GM12874 (cell line): ENCODE measurements around the gene NPAS3.

Experiments
- TF ChIP-seq, protein P1 (sequence below): IDR thresholded peaks from 2 replicates; pipeline ENCODE4 v1.5.1; 2011; ENCODE audit warnings: low read depth, mild to moderate bottlenecking, control low read depth, low read length, moderate library complexity; ENCODE audit not compliant: insufficient read depth

The NPAS3 gene

DNA sequence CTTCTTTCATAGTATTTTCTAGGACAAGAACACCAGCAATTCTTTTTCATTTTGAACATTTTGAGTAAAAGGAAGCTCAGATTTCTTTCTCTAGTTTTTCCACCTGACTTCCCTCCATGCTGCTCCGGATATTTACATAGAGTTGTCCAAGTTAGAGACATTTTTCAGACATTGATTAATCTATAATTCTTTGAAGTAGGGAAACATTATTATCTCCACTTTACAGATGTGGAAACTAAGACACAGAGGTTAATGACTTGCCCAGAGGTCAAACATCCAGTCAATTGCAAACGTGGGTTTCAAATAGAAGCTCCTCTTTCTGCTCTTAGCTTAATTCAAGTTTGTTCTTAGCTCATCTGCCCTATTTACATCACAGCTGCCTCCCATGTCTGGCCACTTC, 873.9 kb downstream of the NPAS3 start:
- TF ChIP-seq, protein P1, sequence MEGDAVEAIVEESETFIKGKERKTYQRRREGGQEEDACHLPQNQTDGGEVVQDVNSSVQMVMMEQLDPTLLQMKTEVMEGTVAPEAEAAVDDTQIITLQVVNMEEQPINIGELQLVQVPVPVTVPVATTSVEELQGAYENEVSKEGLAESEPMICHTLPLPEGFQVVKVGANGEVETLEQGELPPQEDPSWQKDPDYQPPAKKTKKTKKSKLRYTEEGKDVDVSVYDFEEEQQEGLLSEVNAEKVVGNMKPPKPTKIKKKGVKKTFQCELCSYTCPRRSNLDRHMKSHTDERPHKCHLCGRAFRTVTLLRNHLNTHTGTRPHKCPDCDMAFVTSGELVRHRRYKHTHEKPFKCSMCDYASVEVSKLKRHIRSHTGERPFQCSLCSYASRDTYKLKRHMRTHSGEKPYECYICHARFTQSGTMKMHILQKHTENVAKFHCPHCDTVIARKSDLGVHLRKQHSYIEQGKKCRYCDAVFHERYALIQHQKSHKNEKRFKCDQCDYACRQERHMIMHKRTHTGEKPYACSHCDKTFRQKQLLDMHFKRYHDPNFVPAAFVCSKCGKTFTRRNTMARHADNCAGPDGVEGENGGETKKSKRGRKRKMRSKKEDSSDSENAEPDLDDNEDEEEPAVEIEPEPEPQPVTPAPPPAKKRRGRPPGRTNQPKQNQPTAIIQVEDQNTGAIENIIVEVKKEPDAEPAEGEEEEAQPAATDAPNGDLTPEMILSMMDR: no peak

DNA sequence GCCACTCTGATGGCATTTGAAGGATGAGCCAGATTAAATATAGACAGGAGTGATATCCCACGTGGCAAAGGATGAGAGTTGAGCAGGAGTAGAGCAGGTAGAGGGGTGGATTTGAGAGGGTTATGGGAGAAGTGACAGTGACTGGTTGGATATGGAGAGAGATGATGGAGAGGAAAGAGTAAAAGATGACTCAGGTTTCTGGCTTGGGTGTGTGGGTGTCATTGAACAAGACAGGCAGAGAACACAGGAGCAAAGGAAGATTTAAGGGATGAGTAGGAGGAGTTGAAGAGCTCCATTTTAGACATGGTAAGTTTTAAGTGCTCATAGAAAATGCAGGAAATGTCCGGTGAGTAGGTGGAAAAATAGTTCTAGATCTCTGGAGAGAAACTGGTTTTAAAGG, 875.3 kb downstream of the NPAS3 start:
- TF ChIP-seq, protein P1: no peak

DNA sequence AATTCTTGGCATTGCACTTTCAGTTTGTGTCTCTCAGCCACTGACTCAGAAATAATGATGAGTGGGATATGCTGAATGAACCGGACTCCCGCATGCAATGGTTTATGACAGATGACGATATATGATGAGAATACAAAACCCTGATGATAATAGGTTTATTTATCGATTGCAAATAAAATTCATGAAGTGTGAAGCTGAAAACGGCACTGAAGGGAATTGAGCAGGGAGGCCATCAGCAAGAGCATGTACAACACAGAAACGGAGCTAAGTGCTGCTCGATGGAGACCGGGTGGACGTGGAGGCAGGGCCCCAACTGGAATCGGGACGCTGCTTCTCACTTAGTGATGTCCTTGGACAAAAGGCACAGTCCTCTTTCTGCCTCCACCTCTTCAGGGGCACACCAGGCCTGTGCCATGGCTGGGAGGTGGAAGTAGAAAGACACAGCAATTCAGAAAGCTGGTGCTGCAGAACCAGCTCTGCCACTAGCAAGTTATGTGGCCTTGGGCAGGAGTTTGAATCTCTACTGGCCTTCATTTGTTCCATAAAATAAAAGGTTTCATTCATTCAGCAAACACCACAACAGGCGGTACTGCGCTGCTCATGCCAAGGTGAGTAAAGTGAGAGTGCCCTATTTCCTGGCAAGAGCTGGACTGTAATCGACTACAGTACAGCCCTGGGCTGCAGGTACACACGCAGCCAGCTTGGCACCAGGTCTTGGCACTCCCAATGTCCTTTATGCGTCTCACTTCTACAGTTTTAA, 895.2 kb downstream of the NPAS3 start:
- TF ChIP-seq, protein P1: no peak

DNA sequence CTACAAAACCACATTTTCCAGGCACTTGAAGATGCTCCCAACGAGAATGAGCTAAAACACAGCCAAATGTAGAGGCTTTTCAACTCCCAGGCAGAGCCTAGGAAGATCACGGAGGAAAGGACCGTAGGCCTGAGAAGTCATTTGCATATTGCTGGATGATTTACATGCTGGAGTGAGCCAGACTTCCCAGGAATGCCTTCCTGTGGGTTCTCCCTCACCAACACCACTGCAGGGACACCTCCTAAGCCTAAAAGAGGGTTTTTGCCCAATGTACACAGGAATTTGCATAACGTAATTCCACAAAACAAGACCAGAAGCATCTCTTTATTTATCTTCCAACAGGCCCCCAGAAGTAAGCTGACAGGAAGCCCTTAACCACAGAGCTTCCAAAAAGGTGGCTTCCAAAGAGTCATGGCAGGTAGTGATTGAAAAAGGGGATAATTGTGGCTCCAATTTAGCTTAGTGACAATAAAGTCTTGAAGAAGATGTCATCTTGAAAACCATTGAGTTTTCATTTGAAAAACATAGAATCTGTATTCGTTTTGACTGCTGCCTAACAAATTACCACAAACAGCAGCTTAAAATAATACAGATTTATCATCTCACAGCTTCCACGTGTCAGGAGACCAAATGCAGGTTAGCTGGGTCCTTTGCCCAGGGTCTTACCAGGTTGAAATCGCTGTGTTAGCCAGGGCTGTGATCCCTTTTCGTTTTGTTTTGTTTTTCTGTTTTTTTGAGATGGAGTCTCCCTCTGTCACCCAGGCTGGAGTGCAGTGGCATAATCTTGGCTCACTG, 896.0 kb downstream of the NPAS3 start:
- TF ChIP-seq, protein P1: no peak

DNA sequence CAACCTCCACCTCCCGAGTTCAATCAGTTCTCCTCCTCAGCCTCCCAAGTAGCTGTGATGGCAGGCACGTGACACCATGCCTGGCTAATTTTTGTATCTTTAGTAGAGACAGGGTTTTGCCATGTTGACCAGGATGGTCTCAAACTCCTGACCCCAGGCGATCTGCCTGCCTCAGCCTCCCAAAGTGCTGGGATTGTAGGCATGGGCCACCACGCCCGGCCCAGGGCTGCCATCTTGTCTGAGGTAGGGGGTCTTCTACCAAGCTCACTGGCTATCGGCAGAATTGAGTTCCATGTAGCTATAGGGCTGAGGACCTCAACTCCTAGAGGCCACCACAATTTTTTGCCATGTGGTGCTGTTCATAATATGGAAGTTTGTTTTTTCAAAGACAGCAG, 896.6 kb downstream of the NPAS3 start:
- TF ChIP-seq, protein P1: no peak

DNA sequence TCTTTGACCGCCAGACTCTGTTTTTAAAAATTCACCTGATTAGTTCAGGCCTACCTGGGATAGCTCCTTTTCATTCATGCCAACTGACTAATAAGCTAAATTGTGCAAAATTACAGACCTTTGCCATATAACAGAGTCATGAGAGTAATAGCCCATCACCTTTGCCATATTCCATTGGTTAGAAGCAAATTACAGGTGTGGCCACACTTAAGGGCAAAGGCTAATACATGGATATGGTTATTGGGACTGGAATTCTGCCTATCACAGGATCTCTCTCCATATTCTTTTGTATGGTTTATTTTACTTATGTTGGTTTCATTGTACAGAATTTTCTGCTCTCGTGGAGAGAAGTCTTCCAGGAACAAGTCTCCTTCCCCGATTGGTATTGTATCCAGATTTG, 897.0 kb downstream of the NPAS3 start:
- TF ChIP-seq, protein P1: no peak

DNA sequence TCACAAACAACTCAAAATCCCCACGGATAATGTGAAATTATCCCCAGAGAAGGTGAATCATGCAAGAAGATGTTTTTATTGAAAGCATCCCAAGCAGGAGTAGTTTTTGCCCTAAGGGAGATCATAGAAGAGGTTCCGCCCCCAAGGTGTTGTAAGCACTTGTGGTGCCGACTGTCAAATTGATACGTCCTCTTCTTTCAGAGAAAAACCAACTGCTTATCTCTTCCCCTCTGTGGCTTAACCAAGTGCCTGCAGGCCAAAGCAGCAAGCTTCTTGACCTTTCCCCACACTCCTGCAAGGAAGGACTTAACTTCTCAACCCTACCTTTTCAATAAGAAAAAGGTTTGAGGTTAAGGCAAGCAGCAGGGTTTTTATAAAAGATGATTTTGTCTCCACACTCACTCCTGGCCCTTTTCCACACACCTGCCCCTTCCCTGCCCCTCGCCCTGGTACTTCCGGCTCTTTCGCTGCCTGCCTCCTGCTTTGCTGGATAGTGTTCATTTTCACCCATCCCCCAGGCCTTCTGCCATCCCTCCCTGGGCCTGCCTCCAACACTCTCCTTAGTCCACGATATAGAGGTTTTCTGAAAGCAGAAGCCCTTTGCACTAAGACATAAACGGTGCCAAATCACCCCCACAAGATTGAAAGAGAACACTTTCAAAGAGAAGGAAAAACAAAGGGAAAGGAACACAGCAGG, 897.7 kb downstream of the NPAS3 start:
- TF ChIP-seq, protein P1: no peak
